ENCODE results near the gene CCL25. TPM values are rescaled to one million over a fixed set of nuclear protein-coding genes. Genes with fewer than 3 reads are reported as not detected.
"Not testable (repeated sequence)": the region's sequence is repeated elsewhere in the genome, so short reads cannot be mapped to it uniquely, and the experiment has no call there.

Gene CCL25
- not detected in 2 replicates for total RNA-seq (2012; rRNA removed)

GRCh38 chr19:8052464-8052859 lies at the start of gene CCL25:
CCL25 (plus strand) TSS chr19:8052760; CDS start chr19:8053050, 290 bp downstream.
- no peak within 1 kb of the TSS for H3K4me2 ChIP-seq (ENCODE audit: low read length)
- H3K9ac ChIP-seq (ENCODE audit: low read depth, low read length): no peak within 1 kb of the TSS
- H3K9me3 ChIP-seq (replicated peaks; ENCODE audit: low read length): no peaks in the 10 kb centered on the region
- peaks cover 3% of the 10 kb centered on the region for H3K27me3 ChIP-seq (ENCODE audit: control insufficient read depth, insufficient read depth, low read length)
- H3K4me1 ChIP-seq (ENCODE audit: control insufficient read depth, insufficient read depth, low read length): peaks cover 4% of the 10 kb centered on the region
- H3K4me3 ChIP-seq (ENCODE audit: low read length): no peak within 1 kb of the TSS
- no peaks in the 10 kb centered on the region for H3K36me3 ChIP-seq (ENCODE audit: insufficient read depth, low read length)

- H3K4me2 ChIP-seq (ENCODE audit: low read length): peak overlapping the region; percentile 84
- peak overlapping the region; percentile 77 for H3K9ac ChIP-seq (ENCODE audit: low read depth, low read length)
- H3K9me3 ChIP-seq (replicated peaks; ENCODE audit: low read length): no peaks in the 10 kb centered on the region
- H3K4me3 ChIP-seq (ENCODE audit: low read length): peak overlapping the region; percentile 98
- peaks cover 18% of the 10 kb centered on the region for H3K4me1 ChIP-seq (ENCODE audit: control insufficient read depth, insufficient read depth, low read length)
- no peaks in the 10 kb centered on the region for H3K27me3 ChIP-seq (ENCODE audit: control insufficient read depth, insufficient read depth, low read length)
- H3K36me3 ChIP-seq (ENCODE audit: insufficient read depth, low read length): no peaks in the 10 kb centered on the region
Measured at GRCh38 chr19:8004001-8004400, 48.6 kb upstream of the CCL25 start.

GRCh38 chr19:8004723-8005513 lies 47.6 kb upstream of the CCL25 start:
- Histone ChIP-seq H3K27me3 (ENCODE audit: control insufficient read depth, insufficient read depth, low read length) (no peaks in the 10 kb centered on the region), H3K36me3 (ENCODE audit: insufficient read depth, low read length) (no peaks in the 10 kb centered on the region), H3K9me3 (replicated peaks; ENCODE audit: low read length) (no peaks in the 10 kb centered on the region), H3K4me1 (ENCODE audit: control insufficient read depth, insufficient read depth, low read length) (peaks cover 18% of the 10 kb centered on the region), H3K4me3 (ENCODE audit: low read length) (peak overlapping the region; percentile 98), H3K9ac (ENCODE audit: low read depth, low read length) (peak overlapping the region; percentile 77), H3K4me2 (ENCODE audit: low read length) (peak overlapping the region; percentile 84)

GRCh38 chr19:8005534-8006256 lies 46.9 kb upstream of the CCL25 start, which contains the start of gene ELAVL1:
ELAVL1 (minus strand) TSS chr19:8005641; CDS start chr19:7991815, 13,826 bp downstream.
- H3K4me3 ChIP-seq (ENCODE audit: low read length): peak within 1 kb of the TSS; percentile 98

GRCh38 chr19:8017808-8018207 lies 34.8 kb upstream of the CCL25 start:
- H3K9me3 ChIP-seq (replicated peaks; ENCODE audit: low read length): no peaks in the 10 kb centered on the region
- H3K9ac ChIP-seq (ENCODE audit: low read depth, low read length): no peak overlapping the region
- no peaks in the 10 kb centered on the region for H3K27me3 ChIP-seq (ENCODE audit: control insufficient read depth, insufficient read depth, low read length)
- no peaks in the 10 kb centered on the region for H3K4me1 ChIP-seq (ENCODE audit: control insufficient read depth, insufficient read depth, low read length)
- no peaks in the 10 kb centered on the region for H3K36me3 ChIP-seq (ENCODE audit: insufficient read depth, low read length)
- H3K4me2 ChIP-seq (ENCODE audit: low read length): no peak overlapping the region
- no peak overlapping the region for H3K4me3 ChIP-seq (ENCODE audit: low read length)

More at GRCh38 chr19:8005534-8006256, 46.9 kb upstream of the CCL25 start, which contains the start of gene ELAVL1:
- Histone ChIP-seq H3K4me1 (ENCODE audit: control insufficient read depth, insufficient read depth, low read length) (peaks cover 18% of the 10 kb centered on the region), H3K27me3 (ENCODE audit: control insufficient read depth, insufficient read depth, low read length) (no peaks in the 10 kb centered on the region), H3K9me3 (replicated peaks; ENCODE audit: low read length) (no peaks in the 10 kb centered on the region), H3K4me2 (ENCODE audit: low read length) (peak within 1 kb of the TSS; percentile 92), H3K36me3 (ENCODE audit: insufficient read depth, low read length) (no peaks in the 10 kb centered on the region), H3K9ac (ENCODE audit: low read depth, low read length) (peak within 1 kb of the TSS; percentile 96)

- no peaks in the 10 kb centered on the region for H3K9me3 ChIP-seq (replicated peaks; ENCODE audit: low read length)
- no peaks in the 10 kb centered on the region for H3K27me3 ChIP-seq (ENCODE audit: control insufficient read depth, insufficient read depth, low read length)
- H3K36me3 ChIP-seq (ENCODE audit: insufficient read depth, low read length): no peaks in the 10 kb centered on the region
- no peak overlapping the region for H3K4me2 ChIP-seq (ENCODE audit: low read length)
- H3K4me3 ChIP-seq (ENCODE audit: low read length): no peak overlapping the region
- H3K4me1 ChIP-seq (ENCODE audit: control insufficient read depth, insufficient read depth, low read length): no peaks in the 10 kb centered on the region
- no peak overlapping the region for H3K9ac ChIP-seq (ENCODE audit: low read depth, low read length)
Measured at GRCh38 chr19:8020681-8021080, 31.9 kb upstream of the CCL25 start.

- no peaks in the 10 kb centered on the region for H3K4me1 ChIP-seq (ENCODE audit: control insufficient read depth, insufficient read depth, low read length)
- H3K27me3 ChIP-seq (ENCODE audit: control insufficient read depth, insufficient read depth, low read length): no peaks in the 10 kb centered on the region
- H3K4me2 ChIP-seq (ENCODE audit: low read length): no peak overlapping the region
- H3K9ac ChIP-seq (ENCODE audit: low read depth, low read length): no peak overlapping the region
- no peak overlapping the region for H3K4me3 ChIP-seq (ENCODE audit: low read length)
- H3K36me3 ChIP-seq (ENCODE audit: insufficient read depth, low read length): no peaks in the 10 kb centered on the region
- no peaks in the 10 kb centered on the region for H3K9me3 ChIP-seq (replicated peaks; ENCODE audit: low read length)
Measured at GRCh38 chr19:8021374-8021773, 31.2 kb upstream of the CCL25 start.

- Histone ChIP-seq H3K4me3 (ENCODE audit: low read length) (no peak overlapping the region), H3K36me3 (ENCODE audit: insufficient read depth, low read length) (no peaks in the 10 kb centered on the region), H3K9ac (ENCODE audit: low read depth, low read length) (no peak overlapping the region), H3K27me3 (ENCODE audit: control insufficient read depth, insufficient read depth, low read length) (no peaks in the 10 kb centered on the region), H3K9me3 (replicated peaks; ENCODE audit: low read length) (no peaks in the 10 kb centered on the region), H3K4me2 (ENCODE audit: low read length) (no peak overlapping the region), H3K4me1 (ENCODE audit: control insufficient read depth, insufficient read depth, low read length) (no peaks in the 10 kb centered on the region)
Measured at GRCh38 chr19:8022275-8022674, 30.3 kb upstream of the CCL25 start.

- H3K36me3 ChIP-seq (ENCODE audit: insufficient read depth, low read length): no peaks in the 10 kb centered on the region
- no peaks in the 10 kb centered on the region for H3K4me1 ChIP-seq (ENCODE audit: control insufficient read depth, insufficient read depth, low read length)
Measured at GRCh38 chr19:8023371-8023770, 29.2 kb upstream of the CCL25 start.

GRCh38 chr19:8024256-8024655 lies 28.3 kb upstream of the CCL25 start:
- H3K4me2 ChIP-seq (ENCODE audit: low read length); H3K27me3 ChIP-seq (ENCODE audit: control insufficient read depth, insufficient read depth, low read length); H3K4me3 ChIP-seq (ENCODE audit: low read length); H3K36me3 ChIP-seq (ENCODE audit: insufficient read depth, low read length); H3K9me3 ChIP-seq (replicated peaks; ENCODE audit: low read length); H3K4me1 ChIP-seq (ENCODE audit: control insufficient read depth, insufficient read depth, low read length); H3K9ac ChIP-seq (ENCODE audit: low read depth, low read length): not testable (repeated sequence)

More at GRCh38 chr19:8023371-8023770, 29.2 kb upstream of the CCL25 start:
- no peak overlapping the region for H3K4me3 ChIP-seq (ENCODE audit: low read length)
- H3K9ac ChIP-seq (ENCODE audit: low read depth, low read length): no peak overlapping the region
- H3K4me2 ChIP-seq (ENCODE audit: low read length): no peak overlapping the region
- H3K27me3 ChIP-seq (ENCODE audit: control insufficient read depth, insufficient read depth, low read length): no peaks in the 10 kb centered on the region
- no peaks in the 10 kb centered on the region for H3K9me3 ChIP-seq (replicated peaks; ENCODE audit: low read length)

- H3K4me2 ChIP-seq (ENCODE audit: low read length): no peak overlapping the region
- H3K4me3 ChIP-seq (ENCODE audit: low read length): no peak overlapping the region
- H3K9ac ChIP-seq (ENCODE audit: low read depth, low read length): no peak overlapping the region
- H3K4me1 ChIP-seq (ENCODE audit: control insufficient read depth, insufficient read depth, low read length): no peaks in the 10 kb centered on the region
- no peaks in the 10 kb centered on the region for H3K27me3 ChIP-seq (ENCODE audit: control insufficient read depth, insufficient read depth, low read length)
- H3K36me3 ChIP-seq (ENCODE audit: insufficient read depth, low read length): no peaks in the 10 kb centered on the region
- H3K9me3 ChIP-seq (replicated peaks; ENCODE audit: low read length): no peaks in the 10 kb centered on the region
Measured at GRCh38 chr19:8025316-8025715, 27.2 kb upstream of the CCL25 start.

Measured in skeletal muscle satellite cell (primary cell).